ENCODE data around the gene FUNDC1.
A peak's percentile ranks its signal among the peaks of the same experiment; 100 is the strongest.
"Not testable (repeated sequence)": the region's sequence is repeated elsewhere in the genome, so short reads cannot be mapped to it uniquely, and the experiment has no call there.

The FUNDC1 gene

GRCh38 chrX:44542567-44543325 lies at the start of gene FUNDC1:
FUNDC1 (minus strand) TSS chrX:44542859; CDS start chrX:44542832, 27 bp downstream.
- DNase-seq (ENCODE audit: low spot score): peak; percentile 93

GRCh38 chrX:44585866-44586265 lies 43.2 kb upstream of the FUNDC1 start:
- DNase-seq (ENCODE audit: low spot score): no peak

- DNase-seq (ENCODE audit: low spot score): no peak
Observed at GRCh38 chrX:44580466-44580865, 37.8 kb upstream of the FUNDC1 start.

- no peak for DNase-seq (ENCODE audit: low spot score)
Observed at GRCh38 chrX:44572340-44572938, 29.8 kb upstream of the FUNDC1 start.

- DNase-seq (ENCODE audit: low spot score): no peak
Observed at GRCh38 chrX:44570522-44570921, 27.9 kb upstream of the FUNDC1 start.

- no peak for DNase-seq (ENCODE audit: low spot score)
Observed at GRCh38 chrX:44569122-44569521, 26.5 kb upstream of the FUNDC1 start.

- DNase-seq (ENCODE audit: low spot score): no peak
Observed at GRCh38 chrX:44568196-44568595, 25.5 kb upstream of the FUNDC1 start.

- DNase-seq (ENCODE audit: low spot score): not testable (repeated sequence)
Observed at GRCh38 chrX:44561896-44562295, 19.2 kb upstream of the FUNDC1 start.

- DNase-seq (ENCODE audit: low spot score): no peak
Observed at GRCh38 chrX:44550563-44550962, 7.9 kb upstream of the FUNDC1 start.

GRCh38 chrX:44545454-44545853 lies 2.8 kb upstream of the FUNDC1 start:
- not testable (repeated sequence) for DNase-seq (ENCODE audit: low spot score)

GRCh38 chrX:44544036-44544435 lies 1.4 kb upstream of the FUNDC1 start:
- no peak for DNase-seq (ENCODE audit: low spot score)

- DNase-seq (ENCODE audit: low spot score): no peak
Observed at GRCh38 chrX:44536198-44536597, 6.5 kb downstream of the FUNDC1 start.

- DNase-seq (ENCODE audit: low spot score): no peak
Observed at GRCh38 chrX:44529310-44529709, 13.3 kb downstream of the FUNDC1 start.

- no peak for DNase-seq (ENCODE audit: low spot score)
Observed at GRCh38 chrX:44514272-44514671, 28.4 kb downstream of the FUNDC1 start.

- no peak for DNase-seq (ENCODE audit: low spot score)
Observed at GRCh38 chrX:44507292-44507691, 35.4 kb downstream of the FUNDC1 start.

- no peak for DNase-seq (ENCODE audit: low spot score)
Observed at GRCh38 chrX:44506678-44507077, 36.0 kb downstream of the FUNDC1 start.

GRCh38 chrX:44503560-44503959 lies 39.1 kb downstream of the FUNDC1 start:
- peak; percentile 13 for DNase-seq (ENCODE audit: low spot score)

- no peak for DNase-seq (ENCODE audit: low spot score)
Observed at GRCh38 chrX:44495091-44495490, 47.6 kb downstream of the FUNDC1 start.

- DNase-seq (ENCODE audit: low spot score): no peak
Observed at GRCh38 chrX:44494357-44494756, 48.3 kb downstream of the FUNDC1 start.

GRCh38 chrX:44489515-44489914 lies 53.1 kb downstream of the FUNDC1 start:
- DNase-seq (ENCODE audit: low spot score): no peak

GRCh38 chrX:44484607-44485146 lies 58.0 kb downstream of the FUNDC1 start:
- no peak for DNase-seq (ENCODE audit: low spot score)

- no peak for DNase-seq (ENCODE audit: low spot score)
Observed at GRCh38 chrX:44483965-44484606, 58.6 kb downstream of the FUNDC1 start.

GRCh38 chrX:44482575-44482974 lies 60.1 kb downstream of the FUNDC1 start:
- DNase-seq (ENCODE audit: low spot score): no peak
